Neural cell (in vitro differentiated cells): ENCODE measurements around the gene NRP2. TPM values are rescaled to one million over a fixed set of nuclear protein-coding genes. Genes with fewer than 3 reads are reported as not detected.

Source experiments
- H2AFZ ChIP-seq: fragments of 200-600, 300-800 bp; sonication (generic), shearing (Covaris generic); 2 replicates; pipeline ENCODE4 v1.6.0; 2014; ENCODE audit warnings: low read depth, mild to moderate bottlenecking, antibody characterized with exemption, low read length, moderate library complexity
- H3F3A ChIP-seq: fragments of 200-600 bp; shearing (Covaris generic); 2 replicates; pipeline ENCODE4 v1.6.1; 2016; ENCODE audit warnings: mild to moderate bottlenecking, moderate library complexity, mixed read lengths, antibody characterized with exemption, low read length; ENCODE audit not compliant: insufficient read depth, poor library complexity, severe bottlenecking
- H3K27ac ChIP-seq: fragments of 200-600, 300-800 bp; sonication (generic), shearing (Covaris generic); 2 replicates; pipeline ENCODE4 v1.5.1; 2014; ENCODE audit warnings: mild to moderate bottlenecking, low read length, moderate library complexity
- H3K27me3 ChIP-seq: fragments of 300-800, 200-600 bp; sonication (generic), shearing (Covaris generic); 2 replicates; pipeline ENCODE4 v1.6.0; 2014; ENCODE audit warnings: mild to moderate bottlenecking, low read depth, low read length, moderate library complexity; ENCODE audit not compliant: insufficient read depth
- H3K36me3 ChIP-seq: fragments of 300-800, 200-600 bp; sonication (generic), shearing (Covaris generic); 2 replicates; pipeline ENCODE4 v1.5.1; 2014; ENCODE audit warnings: mild to moderate bottlenecking, antibody characterized with exemption, low read length, moderate library complexity; ENCODE audit not compliant: insufficient read depth
- H3K4me2 ChIP-seq: fragments of 300-800, 200-600 bp; sonication (generic), shearing (Covaris generic); 2 replicates; pipeline ENCODE4 v1.6.0; 2014; ENCODE audit warnings: mild to moderate bottlenecking, low read length
- H3K4me3 ChIP-seq: fragments of 300-800, 200-600 bp; sonication (generic), shearing (Covaris generic); 2 replicates; pipeline ENCODE4 v1.5.1; 2014; ENCODE audit warnings: mild to moderate bottlenecking, low read length, moderate library complexity
- H3K79me2 ChIP-seq: fragments of 200-600 bp; shearing (Covaris generic); replicated peaks from 2 replicates; pipeline ENCODE4 v1.6.0; 2014; ENCODE audit warnings: mild to moderate bottlenecking, low read length, moderate library complexity; ENCODE audit not compliant: insufficient read depth
- H3K9ac ChIP-seq: fragments of 300-800, 200-600 bp; sonication (generic), shearing (Covaris generic); 2 replicates; pipeline ENCODE4 v1.6.1; 2016; ENCODE audit warnings: mild to moderate bottlenecking, low read length, mixed read lengths
- H3K9me2 ChIP-seq: fragments of 200-600 bp; shearing (Covaris generic); 2 replicates; pipeline ENCODE4 v1.6.1; 2016; ENCODE audit warnings: mild to moderate bottlenecking, low read length, mixed read lengths; ENCODE audit not compliant: insufficient read depth
- H3K9me3 ChIP-seq: fragments of 200-600, 300-800 bp; sonication (generic), shearing (Covaris generic); 2 replicates; pipeline ENCODE4 v1.6.1; 2016; ENCODE audit warnings: mild to moderate bottlenecking, mixed run types, low read length, moderate library complexity, mixed read lengths
- H4K20me1 ChIP-seq: fragments of 200-600 bp; shearing (Covaris generic); 2 replicates; pipeline ENCODE4 v1.6.1; 2016; ENCODE audit warnings: mild to moderate bottlenecking, mixed run types; ENCODE audit not compliant: insufficient read depth
- CTCF ChIP-seq: fragments of 450-650 bp; IDR thresholded peaks from 2 replicates; pipeline ENCODE4 v1.5.1; 2014; ENCODE audit warnings: antibody characterized with exemption, mild to moderate bottlenecking, moderate library complexity; ENCODE audit not compliant: poor library complexity, severe bottlenecking
- EP300 ChIP-seq: fragments of 450-650 bp; conservative IDR thresholded peaks from 2 replicates; pipeline ENCODE4 v1.6.1; 2014; ENCODE audit warnings: antibody characterized with exemption, mild to moderate bottlenecking, moderate library complexity; ENCODE audit not compliant: poor library complexity, severe bottlenecking
- EZH2 ChIP-seq: fragments of 200-600, 300-800 bp; shearing (Covaris generic), sonication (generic); IDR thresholded peaks from 2 replicates; pipeline ENCODE4 v1.6.1; 2014; ENCODE audit warnings: antibody characterized with exemption, low read length, borderline replicate concordance, mild to moderate bottlenecking; ENCODE audit not compliant: insufficient read depth, poor library complexity, severe bottlenecking
- MXI1 ChIP-seq: fragments of 450-650 bp; conservative IDR thresholded peaks from 2 replicates; pipeline ENCODE4 v1.6.1; 2014; ENCODE audit warnings: antibody characterized with exemption, mild to moderate bottlenecking; ENCODE audit not compliant: poor library complexity, severe bottlenecking
- RAD21 ChIP-seq: fragments of 450-650 bp; conservative IDR thresholded peaks from 2 replicates; pipeline ENCODE4 v1.6.1; 2014; ENCODE audit warnings: antibody characterized with exemption, mild to moderate bottlenecking, moderate library complexity
- REST ChIP-seq: IDR thresholded peaks from 2 replicates; pipeline ENCODE4 v1.6.1; 2012; ENCODE audit warnings: borderline replicate concordance
- SMC3 ChIP-seq: fragments of 450-650 bp; conservative IDR thresholded peaks from 2 replicates; pipeline ENCODE4 v1.6.1; 2014; ENCODE audit warnings: antibody characterized with exemption, mild to moderate bottlenecking, moderate library complexity; ENCODE audit not compliant: poor library complexity
- polyA plus RNA-seq: library from polyadenylated mRNA; depleted of rRNA; stranded (reverse); fragments of >200 nt; gene quantifications from 2 replicates; pipeline ENCODE4 v1.2.3, GENCODE V29; 2014

Gene NRP2
- polyA plus RNA-seq, 1 donor from 2014 or later, result 30.2 TPM

- no peaks in the 10 kb centered on the region for H4K20me1 ChIP-seq
- peak overlapping the region; percentile 22 for H2AFZ ChIP-seq
- H3K36me3 ChIP-seq, result no peaks in the 10 kb centered on the region
- H3K27ac ChIP-seq, result no peak overlapping the region
- H3K79me2 ChIP-seq, result peaks cover 30% of the 10 kb centered on the region
- H3K9ac ChIP-seq, result peak overlapping the region; percentile 68
- TF ChIP-seq REST, result no peak
- no peaks in the 10 kb centered on the region for H3F3A ChIP-seq
- H3K4me2 ChIP-seq, result peak overlapping the region; percentile 28
- H3K27me3 ChIP-seq, result peaks cover 46% of the 10 kb centered on the region
- H3K9me3 ChIP-seq, result no peaks in the 10 kb centered on the region
- peak overlapping the region; percentile 91 for H3K4me3 ChIP-seq
- H3K9me2 ChIP-seq, result no peaks in the 10 kb centered on the region
Measured at GRCh38 chr2:205684871-205685313, 2.6 kb downstream of the NRP2 start.

GRCh38 chr2:205685314-205686055 is 3.2 kb downstream of the NRP2 start:
- peak overlapping the region; percentile 28 for H3K4me2 ChIP-seq
- peak overlapping the region; percentile 91 for H3K4me3 ChIP-seq
- H3K27me3 ChIP-seq, result peaks cover 46% of the 10 kb centered on the region
- TF ChIP-seq EP300 (no peak), CTCF (peak; percentile 18), MXI1 (peak; percentile 78), SMC3 (no peak), RAD21 (peak; percentile 11), EZH2 (no peak)
- H2AFZ ChIP-seq, result peak overlapping the region; percentile 22
- no peaks in the 10 kb centered on the region for H3K9me2 ChIP-seq
- H3K79me2 ChIP-seq, result peaks cover 30% of the 10 kb centered on the region
- H3K27ac ChIP-seq, result no peak overlapping the region
- H3K9me3 ChIP-seq, result no peaks in the 10 kb centered on the region
- H3K9ac ChIP-seq, result peak overlapping the region; percentile 68
- H4K20me1 ChIP-seq, result no peaks in the 10 kb centered on the region
- H3F3A ChIP-seq, result no peaks in the 10 kb centered on the region
- H3K36me3 ChIP-seq, result no peaks in the 10 kb centered on the region
